HG03045 (cell line): Measurements from ENCODE around the gene CRIP1.

Experiments
- ATAC-seq: cut with Tn5 transposase; IDR thresholded peaks from one replicate; pipeline ENCODE4 v1.9.1; 2021; ENCODE audit warnings: mild to moderate bottlenecking, moderate library complexity; ENCODE audit not compliant: unreplicated experiment

The CRIP1 gene

GRCh38 chr14:105531088-105531893 is 44.6 kb downstream of the CRIP1 start:
- no peak for ATAC-seq

- no peak for ATAC-seq
Measured at GRCh38 chr14:105531894-105532623, 45.4 kb downstream of the CRIP1 start.

- no peak for ATAC-seq
Measured at GRCh38 chr14:105532735-105533141, 46.1 kb downstream of the CRIP1 start.

- no peak for ATAC-seq
Measured at GRCh38 chr14:105533391-105533790, 46.7 kb downstream of the CRIP1 start.

GRCh38 chr14:105533811-105534498 is 47.3 kb downstream of the CRIP1 start:
- ATAC-seq, result no peak

- ATAC-seq, result no peak
Measured at GRCh38 chr14:105534586-105534985, 47.9 kb downstream of the CRIP1 start.

- no peak for ATAC-seq
Measured at GRCh38 chr14:105536051-105536450, 49.4 kb downstream of the CRIP1 start.

GRCh38 chr14:105536691-105537579 is 50.2 kb downstream of the CRIP1 start:
- no peak for ATAC-seq

GRCh38 chr14:105537580-105538474 is 51.1 kb downstream of the CRIP1 start:
- ATAC-seq, result no peak
